HUDEP-2 (cell line): Measurements from ENCODE around the gene MUSK.
"Not testable (repeated sequence)": the region's sequence is repeated elsewhere in the genome, so short reads cannot be mapped to it uniquely, and the experiment has no call there.

Source experiments
- DNase-seq, 76 experiments: peaks; one replicate each; lab custom pipeline; 2025; ENCODE audit not compliant: unreplicated experiment in 76 of 76; lab: John Stamatoyannopoulos, UW

The MUSK gene

DNA sequence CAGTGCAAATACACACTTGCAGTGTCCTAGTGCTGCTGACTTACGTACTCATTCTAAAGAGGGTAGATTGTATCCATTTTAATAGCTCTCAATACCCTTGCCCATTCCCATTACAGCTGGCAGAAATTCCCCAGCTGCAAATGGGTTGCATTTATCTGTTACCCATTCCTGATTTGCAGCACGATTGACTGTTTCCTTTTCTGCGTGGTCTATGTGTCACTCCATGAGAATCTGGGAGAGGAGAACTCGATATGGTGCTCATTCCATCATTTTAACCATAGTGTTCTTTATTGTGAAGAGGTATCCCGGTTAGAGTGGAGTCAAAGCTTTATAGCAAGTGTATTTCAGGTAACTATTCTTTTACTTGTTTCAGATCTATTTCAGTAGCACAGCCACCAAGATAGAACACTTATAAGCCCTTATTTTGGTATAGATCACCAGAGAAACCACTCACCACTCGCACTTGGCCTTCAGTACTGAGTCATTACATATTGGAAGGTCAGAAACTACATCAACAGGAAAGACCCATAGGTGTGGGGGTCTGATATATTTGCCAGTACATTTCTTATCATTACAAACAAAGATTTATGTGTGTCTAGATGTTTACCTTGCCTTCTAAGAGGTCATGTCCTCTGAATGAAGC, 139.5 kb downstream of the MUSK start:
- DNase-seq, result no peak

DNA sequence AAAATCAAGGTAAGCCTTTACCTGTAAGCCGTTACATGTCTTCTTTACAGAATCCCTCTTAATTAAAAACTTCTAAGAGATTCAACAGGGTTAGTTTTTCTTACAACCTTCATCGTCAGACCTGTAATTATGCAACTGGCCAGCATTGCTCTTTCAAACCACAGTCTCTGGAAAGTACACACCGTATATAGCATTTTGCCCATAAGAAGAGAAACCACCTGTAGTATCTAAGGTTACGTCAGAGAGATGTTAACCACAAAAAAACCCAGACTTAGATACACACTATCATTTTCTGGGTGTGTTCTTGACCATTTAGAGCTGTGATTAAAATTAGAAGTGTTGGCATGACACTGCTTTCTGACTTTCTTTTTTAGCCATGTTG, 140.0 kb downstream of the MUSK start:
- DNase-seq, result no peak

DNA sequence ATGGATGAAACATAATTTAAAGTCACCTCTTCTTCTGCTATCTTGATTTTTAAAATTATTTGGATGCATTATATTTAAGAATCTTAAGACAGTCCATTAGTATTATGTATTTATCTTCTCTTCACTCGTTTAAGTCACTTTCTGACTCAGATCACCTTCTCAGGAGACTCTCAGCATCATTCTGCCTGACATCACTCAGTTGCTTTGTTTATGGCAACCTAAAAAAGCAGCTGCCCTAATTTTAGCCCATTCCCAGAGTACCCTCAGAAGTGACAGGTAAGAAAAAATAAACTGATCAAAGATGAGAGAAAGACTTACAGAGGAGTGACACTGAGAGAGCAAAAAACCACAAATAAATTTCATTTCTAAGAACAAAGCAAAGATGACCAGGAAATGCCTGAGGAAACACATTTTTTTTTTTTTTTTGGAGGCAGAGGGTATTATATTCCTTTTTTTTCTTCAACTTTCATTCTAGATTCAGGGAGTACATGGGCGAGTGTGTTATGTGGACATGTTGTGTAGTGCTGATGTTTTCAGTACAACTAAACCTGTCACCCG, 140.5 kb downstream of the MUSK start:
- DNase-seq, result no peak

DNA sequence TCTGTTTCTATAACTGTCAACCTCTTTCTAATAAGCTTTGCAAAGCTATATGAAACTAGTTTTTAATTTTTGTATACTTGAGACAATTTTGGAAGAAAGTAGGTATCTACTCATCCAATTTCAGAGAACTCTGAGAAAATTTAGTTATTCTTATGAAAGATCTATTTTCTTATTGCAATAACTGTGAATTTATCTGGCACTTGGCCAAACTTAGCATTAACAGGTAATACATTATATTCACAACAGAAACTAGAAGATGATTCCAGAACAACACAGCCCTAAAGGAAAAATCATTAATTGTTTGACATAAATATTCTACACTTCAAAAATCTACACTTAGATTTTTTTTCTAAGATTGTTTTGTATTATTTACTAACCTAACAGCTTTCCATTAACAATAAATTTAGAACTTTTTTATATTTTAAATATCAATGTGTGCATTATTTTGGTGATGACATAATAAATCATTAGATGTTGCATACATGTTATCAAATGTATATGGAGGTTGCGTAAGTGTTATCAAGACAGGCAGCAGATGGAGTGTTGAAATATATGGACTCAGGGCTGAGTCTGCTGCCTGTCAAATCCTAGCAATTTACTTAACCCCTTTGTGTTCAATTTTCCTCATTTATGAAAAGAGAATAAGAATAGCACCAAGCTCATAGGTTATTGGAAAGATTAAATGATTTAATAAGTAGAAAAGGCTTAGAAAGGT, 141.8 kb downstream of the MUSK start:
- no peak for DNase-seq

DNA sequence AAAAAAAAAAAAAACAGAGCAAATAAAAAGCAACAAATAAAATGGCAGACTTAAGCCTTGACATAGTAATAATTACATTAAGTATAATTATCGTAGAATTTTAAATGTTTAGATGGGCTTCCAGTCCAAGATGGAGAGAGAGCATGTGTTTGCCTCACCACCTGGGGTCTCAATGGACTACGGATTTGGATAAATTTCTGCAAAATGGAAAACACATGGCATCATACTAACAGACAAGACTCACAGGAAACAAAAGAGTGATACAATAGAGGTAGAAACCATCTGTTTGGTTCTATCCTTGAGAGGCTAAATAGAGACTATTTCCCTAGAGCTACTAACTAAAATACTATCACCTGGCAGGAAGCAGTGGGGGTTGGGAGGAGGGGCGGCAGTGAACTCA, 144.3 kb downstream of the MUSK start:
- DNase-seq, result no peak

DNA sequence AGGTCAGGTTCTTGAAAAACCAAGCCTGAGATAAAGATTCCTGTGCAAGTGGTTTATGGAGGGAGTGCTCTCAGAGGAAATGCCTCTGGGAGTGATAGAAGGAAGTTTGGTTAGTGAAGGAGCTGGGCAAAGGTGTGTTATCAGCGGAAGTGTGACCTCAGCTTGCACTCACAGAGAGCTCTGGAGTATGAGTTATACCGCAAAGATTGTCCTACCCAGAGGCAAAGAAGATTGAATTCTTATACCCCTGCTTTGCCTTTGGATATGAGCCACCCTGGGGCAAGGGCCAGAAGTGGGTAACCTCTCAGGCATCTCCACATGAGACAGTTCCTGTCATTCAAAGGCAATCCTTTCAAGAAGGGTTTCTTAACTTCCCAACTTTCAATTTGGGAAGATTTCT, 145.6 kb downstream of the MUSK start:
- DNase-seq, result no peak

DNA sequence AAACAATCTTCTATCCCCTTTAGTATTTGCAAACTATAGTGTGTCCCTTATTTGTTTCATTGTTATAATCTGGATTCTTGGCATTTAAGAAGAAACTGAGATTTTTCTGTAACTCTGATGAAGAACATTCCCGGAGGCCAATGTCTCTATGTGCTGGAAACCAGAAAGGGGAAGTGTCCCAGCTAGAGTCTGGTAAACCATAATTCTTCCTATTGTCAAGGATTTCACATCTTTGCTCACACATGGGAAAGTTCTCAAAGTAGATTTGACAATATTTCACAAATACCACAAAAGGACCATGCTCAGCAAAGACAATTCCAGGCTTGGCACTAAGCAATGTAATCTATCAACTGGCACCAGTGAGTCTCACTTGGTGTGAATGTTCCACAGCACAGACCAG, 146.8 kb downstream of the MUSK start:
- no peak for DNase-seq

DNA sequence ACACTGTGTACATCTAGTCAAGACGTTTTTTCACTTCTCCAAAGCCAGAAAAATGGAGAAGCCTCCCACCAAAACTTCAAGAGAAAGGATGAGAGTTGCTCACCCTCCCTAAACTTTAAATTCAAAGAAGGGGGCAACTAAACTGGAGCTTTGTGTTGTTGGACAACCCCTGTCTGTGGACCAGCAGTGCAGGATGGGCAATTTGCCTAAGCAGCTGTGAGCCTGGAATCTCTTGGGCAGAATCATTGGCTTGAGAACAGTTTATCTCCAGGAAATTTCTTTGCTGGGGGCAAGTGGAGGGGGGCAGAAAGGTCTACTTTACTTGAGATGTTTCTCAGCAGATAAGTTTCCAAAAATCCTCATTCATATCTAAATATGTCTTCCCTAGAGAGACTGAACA, 151.8 kb downstream of the MUSK start:
- no peak for DNase-seq

DNA sequence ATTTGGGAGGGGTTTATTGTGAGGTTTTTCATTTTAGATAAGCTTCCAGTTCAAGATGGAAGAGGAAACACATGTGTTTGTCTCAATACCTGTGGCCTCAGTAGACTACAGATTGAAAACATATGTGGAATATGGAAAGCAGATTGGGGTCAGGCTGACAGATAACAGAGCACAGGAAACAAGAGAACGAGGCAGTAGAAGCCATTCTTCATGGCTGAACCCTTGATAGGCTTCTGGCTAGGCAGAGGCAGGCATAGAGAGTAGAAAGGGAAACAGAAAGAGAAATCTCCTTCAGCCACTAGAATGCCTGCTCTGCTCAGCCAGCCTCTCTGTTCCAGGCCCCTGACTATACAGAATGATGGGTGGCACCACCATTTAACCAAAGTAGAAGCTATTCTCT, 152.5 kb downstream of the MUSK start:
- DNase-seq, result no peak

DNA sequence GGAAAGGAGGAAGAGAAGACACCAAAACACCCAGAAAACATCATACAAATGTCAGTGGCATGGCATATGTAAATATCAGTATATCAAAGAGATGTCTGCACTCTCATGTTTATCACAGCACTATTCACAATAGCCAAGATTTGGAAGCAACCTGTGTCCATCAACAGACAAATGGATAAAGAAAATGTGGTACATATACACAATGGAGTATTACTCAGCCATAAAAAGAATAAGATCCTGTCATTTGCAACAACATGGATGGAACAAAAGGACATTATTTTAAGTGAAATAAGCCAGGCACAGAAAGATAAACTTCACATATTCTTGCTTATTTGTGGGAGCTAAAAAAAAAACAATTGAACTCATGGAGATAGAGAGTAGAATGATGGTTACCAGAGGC, 156.5 kb downstream of the MUSK start:
- not testable (repeated sequence) for DNase-seq

DNA sequence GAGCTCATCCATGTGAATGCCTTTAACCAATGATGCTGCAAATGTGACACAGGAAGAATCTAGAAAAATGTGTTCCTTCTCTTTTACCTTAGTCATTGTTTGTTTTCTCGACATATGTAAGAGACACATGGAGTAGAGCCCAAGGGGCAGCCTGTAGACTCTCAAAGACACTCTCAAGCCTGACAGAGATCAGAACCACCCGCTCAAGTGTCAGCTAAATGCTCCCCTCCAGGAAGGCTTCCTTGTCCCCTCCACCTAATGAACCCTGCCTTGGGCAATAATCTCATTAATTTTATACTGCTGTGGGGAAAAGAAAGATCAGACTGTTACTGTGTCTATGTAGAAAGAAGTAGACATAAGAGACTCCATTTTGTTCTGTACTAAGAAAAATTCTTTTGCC, 157.4 kb downstream of the MUSK start:
- DNase-seq, result no peak

DNA sequence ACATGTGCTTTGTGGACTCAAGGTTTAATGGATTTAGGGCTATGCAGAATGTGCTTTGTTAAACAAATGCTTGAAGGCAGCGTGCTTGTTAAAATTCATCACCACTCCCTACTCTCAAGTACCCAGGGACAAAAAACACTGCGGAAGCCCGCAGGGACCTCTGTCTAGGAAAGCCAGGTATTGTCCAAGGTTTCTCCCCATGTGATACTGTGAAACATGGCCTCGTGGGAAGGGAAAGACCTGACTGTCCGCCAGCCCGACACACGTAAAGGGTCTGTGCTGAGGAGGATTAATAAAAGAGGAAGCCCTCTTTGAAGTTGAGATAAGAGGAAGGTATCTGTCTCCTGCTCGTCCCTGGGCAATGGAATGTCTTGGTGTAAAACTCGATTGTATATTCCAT, 157.8 kb downstream of the MUSK start:
- not testable (repeated sequence) for DNase-seq

DNA sequence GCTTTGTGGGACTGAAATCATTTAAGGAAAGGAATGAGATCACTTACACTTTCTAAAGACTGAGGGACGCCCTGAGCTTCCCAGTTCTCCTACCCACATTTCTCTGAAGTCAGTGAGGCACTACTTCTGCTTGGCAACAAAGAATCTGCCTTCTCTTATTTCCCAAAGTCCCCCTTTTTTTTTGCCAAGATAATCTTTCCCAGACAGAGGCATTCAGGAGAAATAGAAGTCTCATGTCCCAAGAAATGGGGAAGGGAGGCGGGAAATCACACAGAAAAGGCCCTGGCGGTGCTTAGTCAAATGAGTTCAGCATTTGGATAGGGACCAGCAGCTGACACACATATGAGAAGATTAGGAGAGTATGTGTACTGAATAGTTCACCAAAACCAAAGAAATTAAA, 159.7 kb downstream of the MUSK start:
- no peak for DNase-seq

DNA sequence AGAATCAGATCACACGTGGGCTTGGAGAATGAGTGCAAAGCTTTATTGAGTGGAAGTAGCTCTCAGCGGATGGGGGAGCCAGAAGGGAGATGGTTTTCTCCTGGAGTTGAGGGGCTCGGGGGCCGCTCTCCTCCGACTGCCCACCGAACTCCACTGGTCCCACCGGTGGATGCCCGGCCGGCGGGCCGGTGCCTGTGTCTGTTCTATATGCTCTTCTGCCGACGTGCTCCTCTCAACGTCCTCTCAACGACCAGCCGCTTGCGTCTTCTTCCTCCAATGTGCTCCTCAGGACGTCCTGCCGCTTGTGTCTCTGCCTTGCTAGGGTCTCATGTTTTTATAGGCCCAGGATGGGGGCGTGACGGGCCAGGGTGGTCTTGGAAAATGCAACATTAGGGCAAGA, 161.9 kb downstream of the MUSK start:
- no peak for DNase-seq

DNA sequence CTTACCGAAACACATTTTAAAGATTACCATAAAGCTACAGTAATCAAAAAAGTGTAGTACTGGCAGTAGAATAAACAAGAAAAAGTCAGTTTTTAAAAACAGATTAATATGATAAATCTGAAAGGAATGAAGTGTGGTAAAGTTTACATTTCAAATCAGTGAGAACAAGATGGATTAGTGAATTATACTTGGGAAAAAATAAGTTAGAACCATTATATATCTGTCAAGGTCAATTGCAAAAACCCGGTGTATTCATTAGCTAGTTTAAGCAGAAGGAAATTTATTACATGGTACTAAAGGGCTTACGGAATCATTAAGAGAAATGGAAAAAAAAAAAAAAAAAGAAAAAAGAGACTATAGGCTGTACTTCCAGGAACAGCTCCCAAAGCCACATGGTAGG, 164.3 kb downstream of the MUSK start:
- no peak for DNase-seq

DNA sequence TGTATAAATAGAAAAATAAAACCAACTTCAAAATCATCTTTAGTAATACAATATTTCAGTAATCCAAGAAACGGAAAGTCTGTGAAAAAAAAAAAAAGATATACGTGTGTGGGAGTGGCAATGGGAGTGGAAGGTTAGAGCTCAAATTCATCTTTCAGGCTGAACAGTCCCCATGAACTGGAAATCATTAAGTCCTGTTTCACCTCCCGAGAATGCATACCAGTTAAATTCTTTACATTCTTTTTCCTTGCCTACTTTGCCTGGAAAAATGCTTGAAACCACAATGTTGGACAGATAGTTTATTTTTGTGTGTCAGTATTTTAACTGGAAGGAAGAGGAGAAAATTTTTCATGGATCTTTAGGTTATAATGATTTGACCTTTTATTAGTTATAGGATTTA, 166.8 kb downstream of the MUSK start:
- DNase-seq, result no peak

DNA sequence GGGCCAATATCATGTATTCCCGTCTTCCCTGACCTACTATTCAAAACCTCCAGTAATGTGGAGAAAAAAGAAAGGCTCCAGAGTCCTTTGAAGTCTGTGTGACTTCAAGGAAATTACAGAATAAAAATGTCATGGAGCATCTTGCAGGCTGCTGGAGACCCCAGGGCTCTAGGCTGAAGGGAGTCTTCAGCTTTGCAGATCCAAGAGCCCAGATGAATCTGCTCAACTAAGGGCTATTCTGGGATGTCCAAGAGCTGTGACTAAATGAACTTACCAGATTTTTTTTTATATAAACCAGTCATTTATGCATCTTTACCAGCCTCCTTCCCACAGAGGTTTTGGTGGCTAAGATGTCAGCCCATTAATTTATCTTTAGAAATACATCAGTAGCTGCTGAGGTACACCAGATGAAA, 167.3 kb downstream of the MUSK start:
- DNase-seq, result no peak

DNA sequence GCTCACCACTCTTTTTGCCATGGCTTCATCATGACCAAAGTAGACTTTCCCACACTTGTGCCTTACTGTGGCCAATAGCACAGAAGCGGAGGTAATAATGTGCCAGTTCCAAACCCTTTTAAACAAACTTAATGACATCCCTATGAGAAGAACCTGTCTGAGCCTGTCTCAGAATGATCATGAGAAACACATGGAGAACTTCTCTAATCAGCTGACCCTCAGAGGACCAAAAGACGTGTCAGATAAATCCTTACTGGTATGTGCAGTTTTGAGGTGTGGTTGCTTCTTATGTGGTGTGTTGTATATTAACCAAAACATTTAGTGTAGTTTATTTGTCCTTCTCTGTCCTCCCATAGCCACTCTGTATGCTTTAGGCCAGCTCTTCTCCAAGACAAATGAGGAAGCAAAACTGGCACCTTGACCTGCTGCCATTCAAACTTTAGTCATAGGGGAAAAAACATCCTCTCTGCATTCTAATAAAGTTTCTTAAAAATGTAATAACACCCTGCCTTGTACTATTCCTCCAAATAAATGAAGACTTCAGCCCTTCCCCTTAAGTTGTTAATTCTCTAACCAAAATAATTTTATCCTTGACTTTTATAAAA, 168.9 kb downstream of the MUSK start:
- DNase-seq, result no peak

DNA sequence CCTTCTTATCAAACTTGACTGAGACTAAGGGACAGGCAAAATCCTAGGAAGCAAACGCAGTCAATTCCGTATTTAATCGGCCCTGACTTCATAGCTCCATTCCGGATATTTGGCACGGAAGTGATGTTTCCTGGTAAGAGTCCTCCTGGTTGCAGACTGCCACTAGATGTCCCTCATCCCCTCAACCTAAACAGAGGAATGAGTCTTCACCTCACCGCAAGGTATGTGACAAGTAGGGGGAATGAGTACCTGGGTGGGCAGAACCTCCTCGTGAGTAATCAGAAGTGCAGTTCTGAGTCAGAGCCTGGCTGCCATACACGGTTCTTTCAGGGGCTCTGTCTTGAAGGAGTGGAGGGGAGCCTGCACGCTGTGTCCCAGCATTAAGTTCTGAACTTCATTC, 173.6 kb downstream of the MUSK start:
- DNase-seq, result no peak

DNA sequence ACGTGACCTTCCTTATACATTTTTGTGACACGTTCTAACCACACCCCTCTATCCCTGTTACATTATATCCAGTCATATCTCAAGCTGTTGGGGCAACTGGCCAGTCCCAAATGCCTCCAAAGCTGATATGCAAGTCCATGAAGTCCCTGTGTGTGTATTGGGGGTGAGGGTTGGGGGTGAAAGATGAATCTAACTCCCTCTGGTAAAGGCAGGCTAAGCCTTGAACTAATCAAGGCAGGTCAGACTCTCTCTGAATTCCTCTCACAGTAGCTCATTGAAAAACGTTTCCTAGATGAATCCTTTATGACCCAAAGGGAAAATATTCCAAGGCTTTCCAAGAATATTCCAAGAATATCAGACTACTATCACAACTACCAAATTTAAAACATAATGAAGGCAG, 174.4 kb downstream of the MUSK start:
- no peak for DNase-seq

DNA sequence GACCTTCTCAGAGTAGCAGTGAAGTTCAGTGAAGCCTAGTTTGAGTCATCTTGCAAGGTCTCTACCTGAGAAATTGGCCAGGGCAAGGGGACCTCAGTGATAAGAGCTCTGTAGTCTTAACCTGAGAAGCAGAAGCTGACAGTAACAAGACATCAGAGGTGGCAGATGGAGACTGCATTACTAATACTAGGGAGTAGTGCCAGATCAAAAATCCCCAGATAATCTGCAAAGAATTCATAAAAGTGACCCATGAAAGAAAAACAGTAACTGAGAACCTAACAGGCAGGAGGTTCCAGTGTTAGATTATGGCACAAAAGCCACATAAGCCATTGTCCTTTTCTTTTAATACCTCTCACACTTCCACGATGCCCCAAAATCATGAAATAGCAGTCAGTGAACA, 175.5 kb downstream of the MUSK start:
- DNase-seq, result no peak

DNA sequence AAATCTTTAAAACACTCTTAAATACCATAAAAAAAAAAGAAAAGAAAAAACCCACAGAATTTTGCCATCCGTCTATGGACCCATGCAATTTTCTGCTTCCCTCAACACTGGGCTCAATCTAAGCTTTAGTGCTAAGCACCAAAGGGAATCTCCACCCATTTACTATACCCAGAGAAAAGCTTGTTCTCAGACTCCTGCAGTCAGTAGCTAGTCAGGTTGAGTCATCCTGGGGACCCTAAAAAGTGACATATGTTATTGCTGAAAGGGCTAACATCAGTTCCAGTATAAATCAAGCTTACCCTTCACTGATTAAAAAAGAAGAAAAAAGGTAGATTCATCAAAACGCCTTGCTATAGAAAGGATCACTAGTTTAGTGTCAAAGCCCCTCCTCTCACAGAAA, 177.6 kb downstream of the MUSK start:
- no peak for DNase-seq
